NCI-H2029 (cell line): Measurements from ENCODE around the gene TBX6.

Experiments
- DNase-seq: peaks from one replicate; lab custom pipeline; 2025; lab: John Stamatoyannopoulos, UW

Gene TBX6

GRCh38 chr16:30113711-30114333 lies 22.1 kb upstream of the TBX6 start:
- DNase-seq: no peak

GRCh38 chr16:30113031-30113710 lies 21.4 kb upstream of the TBX6 start, which contains the start of gene GDPD3:
Gene GDPD3, minus strand, starts transcription at chr16:30113537. Its CDS starts 59 bp downstream, at chr16:30113478.
- no peak for DNase-seq

- DNase-seq: no peak
These were observed 20.7 kb upstream of the TBX6 start for GRCh38 chr16:30112197-30113030.

GRCh38 chr16:30110661-30111060 lies 18.9 kb upstream of the TBX6 start:
- no peak for DNase-seq

GRCh38 chr16:30108059-30108850 lies 16.5 kb upstream of the TBX6 start:
- DNase-seq: no peak

GRCh38 chr16:30104492-30104891 lies 12.8 kb upstream of the TBX6 start:
- DNase-seq: no peak

GRCh38 chr16:30104090-30104489 lies 12.4 kb upstream of the TBX6 start:
- DNase-seq: no peak

- no peak for DNase-seq
These were observed 5.3 kb upstream of the TBX6 start for GRCh38 chr16:30096862-30097563.

GRCh38 chr16:30096105-30096861 lies 4.6 kb upstream of the TBX6 start, which contains the start of gene YPEL3:
Gene YPEL3, minus strand, starts transcription at chr16:30096213. Its CDS starts 731 bp downstream, at chr16:30095482.
- DNase-seq: peak; percentile 80

GRCh38 chr16:30095166-30096078 lies 3.7 kb upstream of the TBX6 start:
- DNase-seq: no peak

- DNase-seq: no peak
These were observed 2.9 kb upstream of the TBX6 start for GRCh38 chr16:30094541-30095165.

GRCh38 chr16:30092373-30093010 lies 768 bp upstream of the TBX6 start:
- peak; percentile 81 for DNase-seq

GRCh38 chr16:30090610-30091331 lies 953 bp downstream of the TBX6 start:
- no peak for DNase-seq

- no peak for DNase-seq
These were observed 2.7 kb downstream of the TBX6 start for GRCh38 chr16:30088832-30089624.

GRCh38 chr16:30088237-30088831 lies 3.4 kb downstream of the TBX6 start:
- no peak for DNase-seq

GRCh38 chr16:30087181-30087898 lies 4.4 kb downstream of the TBX6 start:
- no peak for DNase-seq
